Measurements from ENCODE around the gene CENPO.

DNA sequence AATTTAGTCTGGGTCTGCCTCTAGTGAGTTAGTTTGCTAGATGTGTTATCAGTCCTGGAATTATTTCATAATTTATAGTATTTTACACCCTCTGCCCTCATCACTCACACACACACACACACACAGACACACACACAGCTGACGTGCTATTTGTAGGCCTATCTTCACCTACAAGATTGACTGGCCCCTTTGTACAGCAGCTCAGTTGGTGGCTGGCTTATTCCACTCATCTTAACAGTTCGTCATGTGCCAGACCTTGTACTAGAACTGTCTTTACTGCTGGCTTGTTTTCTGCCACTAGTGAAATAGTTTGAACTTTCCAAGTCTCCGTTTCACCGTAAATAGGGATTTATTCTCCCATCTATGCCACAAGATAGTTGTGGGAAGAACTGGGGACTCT lies 21.3 kb downstream of the CENPO start:
- TF ChIP-seq CTBP1 (IDR thresholded peaks at IDR 0.05; ENCODE audit: borderline replicate concordance) (no peak), BHLHE40 (IDR thresholded peaks at IDR 0.05; ENCODE audit: borderline replicate concordance) (no peak), TARDBP (IDR thresholded peaks at IDR 0.05) (no peak), NFRKB (IDR thresholded peaks at IDR 0.05) (no peak), FOXA1 (IDR thresholded peaks at IDR 0.05) (no peak), ELF4 (IDR thresholded peaks at IDR 0.05) (no peak), SP1 (IDR thresholded peaks at IDR 0.05) (no peak), FOXK2 (IDR thresholded peaks at IDR 0.05) (no peak), SUZ12 (IDR thresholded peaks at IDR 0.05) (no peak), ZNF384 (IDR thresholded peaks at IDR 0.05) (no peak), FOXM1 (IDR thresholded peaks at IDR 0.05; ENCODE audit: borderline replicate concordance) (no peak), HDGF (IDR thresholded peaks at IDR 0.05; ENCODE audit: borderline replicate concordance) (no peak), ARNT (IDR thresholded peaks at IDR 0.05) (no peak), L3MBTL2 (conservative IDR thresholded peaks at IDR 0.05) (no peak)
